Pons (tissue), 1 donor: ENCODE measurements around the gene SMAD6.
"Not testable (repeated sequence)": the region's sequence is repeated elsewhere in the genome, so short reads cannot be mapped to it uniquely, and the experiment has no call there.

Experiments
- DNase-seq: peaks from one replicate; pipeline ENCODE4 v3.0.0-alpha.2; 2016; ENCODE audit warnings: low spot score

Gene SMAD6

GRCh38 chr15:66675446-66675845 lies 26.6 kb upstream of the SMAD6 start:
- peak; percentile 13 for DNase-seq

- DNase-seq, result no peak
Measured at GRCh38 chr15:66677336-66677735, 24.7 kb upstream of the SMAD6 start.

GRCh38 chr15:66679061-66679656 lies 22.9 kb upstream of the SMAD6 start:
- DNase-seq, result no peak

GRCh38 chr15:66679657-66680108 lies 22.4 kb upstream of the SMAD6 start:
- no peak for DNase-seq

- no peak for DNase-seq
Measured at GRCh38 chr15:66680502-66680901, 21.5 kb upstream of the SMAD6 start.

- no peak for DNase-seq
Measured at GRCh38 chr15:66681395-66681794, 20.6 kb upstream of the SMAD6 start.

GRCh38 chr15:66682246-66682645 lies 19.8 kb upstream of the SMAD6 start:
- no peak for DNase-seq

GRCh38 chr15:66682865-66683264 lies 19.2 kb upstream of the SMAD6 start:
- no peak for DNase-seq

- DNase-seq, result no peak
Measured at GRCh38 chr15:66684136-66684681, 17.8 kb upstream of the SMAD6 start.

GRCh38 chr15:66685638-66686150 lies 16.3 kb upstream of the SMAD6 start:
- no peak for DNase-seq

GRCh38 chr15:66690912-66691311 lies 11.1 kb upstream of the SMAD6 start:
- not testable (repeated sequence) for DNase-seq

- no peak for DNase-seq
Measured at GRCh38 chr15:66691727-66692126, 10.3 kb upstream of the SMAD6 start.

- DNase-seq, result no peak
Measured at GRCh38 chr15:66692391-66692790, 9.6 kb upstream of the SMAD6 start.

GRCh38 chr15:66692808-66693596 lies 9.0 kb upstream of the SMAD6 start:
- DNase-seq, result no peak

GRCh38 chr15:66696770-66697169 lies 5.3 kb upstream of the SMAD6 start:
- DNase-seq, result no peak

GRCh38 chr15:66698318-66698961 lies 3.6 kb upstream of the SMAD6 start:
- peak; percentile 56 for DNase-seq

- no peak for DNase-seq
Measured at GRCh38 chr15:66698971-66699370, 3.1 kb upstream of the SMAD6 start.

GRCh38 chr15:66700412-66700801 lies 1.6 kb upstream of the SMAD6 start:
- no peak for DNase-seq

- peak; percentile 81 for DNase-seq
Measured at GRCh38 chr15:66700802-66701421, 1.1 kb upstream of the SMAD6 start.

GRCh38 chr15:66701422-66702034 lies 508 bp upstream of the SMAD6 start:
- DNase-seq, result no peak

GRCh38 chr15:66702787-66703539 lies 927 bp downstream of the SMAD6 start:
- DNase-seq, result no peak
